Frontal cortex (tissue), 4 donors: Measurements from ENCODE around the gene CBFA2T2. TPM values are rescaled to one million over a fixed set of nuclear protein-coding genes. Genes with fewer than 3 reads are reported as not detected.
"Not testable (repeated sequence)": the region's sequence is repeated elsewhere in the genome, so short reads cannot be mapped to it uniquely, and the experiment has no call there.

Experiments
- DNase-seq, 2 donors: peaks; one replicate each; pipeline ENCODE4 v3.0.0; 2012; ENCODE audit warnings: low spot score in 2 of 2
- FAIRE-seq: peaks from 2 replicates; lab custom pipeline; 2012; peaks lifted over from hg19 to GRCh38; lab: Jason Lieb, UNC
- total RNA-seq: library from RNA; depleted of rRNA; stranded (reverse); fragments of >200 nt; gene quantifications from one replicate; pipeline ENCODE4 v1.2.3, GENCODE V29; 2014
- donor health status: control.
- donor health status: control.
- donor health status: control.

The CBFA2T2 gene
- total RNA-seq, 1 donor from 2014 or later, result 24.9 TPM

GRCh38 chr20:33539129-33539528 is 49.2 kb downstream of the CBFA2T2 start:
- no peak for FAIRE-seq
- no peak for DNase-seq

- no peak for FAIRE-seq
Measured at GRCh38 chr20:33540427-33540826, 50.5 kb downstream of the CBFA2T2 start.

GRCh38 chr20:33541074-33541473 is 51.2 kb downstream of the CBFA2T2 start:
- DNase-seq (no peak), FAIRE-seq (no peak)

More at GRCh38 chr20:33540427-33540826, 50.5 kb downstream of the CBFA2T2 start:
- no peak for DNase-seq

GRCh38 chr20:33541797-33542196 is 51.9 kb downstream of the CBFA2T2 start:
- FAIRE-seq, result no peak

GRCh38 chr20:33545763-33546162 is 55.9 kb downstream of the CBFA2T2 start:
- FAIRE-seq, result no peak
- DNase-seq, result no peak

More at GRCh38 chr20:33541797-33542196, 51.9 kb downstream of the CBFA2T2 start:
- no peak for DNase-seq

GRCh38 chr20:33549229-33549999 is 59.5 kb downstream of the CBFA2T2 start:
- no peak for DNase-seq
- FAIRE-seq, result no peak

DNA sequence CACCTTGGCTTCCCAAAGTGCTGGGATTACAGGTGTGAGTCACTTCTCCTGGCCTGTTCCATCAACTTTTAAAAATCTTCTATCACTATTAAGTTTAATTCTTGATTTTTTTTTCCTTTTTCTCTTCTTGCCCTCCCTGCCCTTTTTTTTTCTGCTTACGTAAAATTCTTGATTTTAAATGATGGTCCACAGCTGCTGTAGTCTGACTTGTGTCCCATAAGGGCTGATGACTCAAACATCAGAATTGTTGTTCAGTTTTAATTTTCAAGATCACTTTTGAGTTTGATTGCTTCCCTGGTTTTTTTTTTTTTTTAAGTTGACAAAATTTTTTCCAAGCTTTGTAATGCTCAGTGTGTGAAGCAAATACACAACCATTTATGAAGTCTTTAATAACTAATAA is 61.9 kb downstream of the CBFA2T2 start:
- DNase-seq (no peak), FAIRE-seq (no peak)

DNA sequence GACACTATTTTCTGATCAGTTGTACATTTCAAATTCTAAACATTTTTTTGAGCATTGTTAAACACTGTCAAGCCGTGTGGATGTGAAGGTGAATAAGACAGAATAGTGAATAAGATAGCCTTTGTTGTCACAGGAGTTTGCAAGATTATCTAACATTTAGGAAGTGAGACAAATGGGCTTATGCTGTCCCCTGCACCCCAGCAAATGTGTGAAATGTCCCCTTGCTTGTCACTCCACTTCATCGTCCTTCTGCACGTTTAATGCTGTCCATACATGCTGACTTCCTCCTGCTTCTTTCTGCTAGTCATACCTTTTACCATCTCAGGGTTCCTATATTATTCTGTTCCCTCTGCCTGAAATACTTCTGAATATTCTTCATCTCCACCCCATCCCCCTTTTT is 62.6 kb downstream of the CBFA2T2 start:
- no peak for DNase-seq
- no peak for FAIRE-seq

GRCh38 chr20:33553516-33553915 is 63.6 kb downstream of the CBFA2T2 start:
- DNase-seq, result no peak
- no peak for FAIRE-seq

DNA sequence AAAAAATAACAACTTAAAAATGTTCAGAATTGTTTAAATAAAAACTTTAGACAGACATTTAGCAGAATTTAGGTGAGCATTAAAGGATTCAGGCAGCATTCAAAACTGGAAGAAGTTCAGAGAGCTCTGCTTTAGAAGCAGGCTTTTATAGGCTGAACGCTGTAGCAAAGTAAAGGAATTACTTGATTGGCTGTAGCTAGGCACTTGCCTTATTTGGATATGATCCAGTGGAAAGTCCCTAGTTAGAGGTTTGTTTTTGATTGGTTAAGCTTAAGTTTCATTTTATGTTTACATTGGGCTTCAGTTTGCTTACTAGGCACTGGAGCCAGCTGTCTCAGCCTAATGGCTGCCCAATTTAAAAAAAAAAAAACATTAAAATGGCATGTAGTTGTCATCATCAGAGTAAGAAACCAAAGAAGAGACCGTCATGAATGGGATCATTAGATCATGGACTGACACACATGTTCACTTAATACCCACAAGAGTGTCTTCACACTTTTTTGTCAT is 65.1 kb downstream of the CBFA2T2 start:
- FAIRE-seq, result no peak
- DNase-seq, result peak in 1 of 2 donors; percentile 29

GRCh38 chr20:33555755-33556154 is 65.9 kb downstream of the CBFA2T2 start:
- FAIRE-seq, result no peak

GRCh38 chr20:33556246-33556645 is 66.3 kb downstream of the CBFA2T2 start:
- no peak for DNase-seq
- no peak for FAIRE-seq

More at GRCh38 chr20:33555755-33556154, 65.9 kb downstream of the CBFA2T2 start:
- no peak for DNase-seq

DNA sequence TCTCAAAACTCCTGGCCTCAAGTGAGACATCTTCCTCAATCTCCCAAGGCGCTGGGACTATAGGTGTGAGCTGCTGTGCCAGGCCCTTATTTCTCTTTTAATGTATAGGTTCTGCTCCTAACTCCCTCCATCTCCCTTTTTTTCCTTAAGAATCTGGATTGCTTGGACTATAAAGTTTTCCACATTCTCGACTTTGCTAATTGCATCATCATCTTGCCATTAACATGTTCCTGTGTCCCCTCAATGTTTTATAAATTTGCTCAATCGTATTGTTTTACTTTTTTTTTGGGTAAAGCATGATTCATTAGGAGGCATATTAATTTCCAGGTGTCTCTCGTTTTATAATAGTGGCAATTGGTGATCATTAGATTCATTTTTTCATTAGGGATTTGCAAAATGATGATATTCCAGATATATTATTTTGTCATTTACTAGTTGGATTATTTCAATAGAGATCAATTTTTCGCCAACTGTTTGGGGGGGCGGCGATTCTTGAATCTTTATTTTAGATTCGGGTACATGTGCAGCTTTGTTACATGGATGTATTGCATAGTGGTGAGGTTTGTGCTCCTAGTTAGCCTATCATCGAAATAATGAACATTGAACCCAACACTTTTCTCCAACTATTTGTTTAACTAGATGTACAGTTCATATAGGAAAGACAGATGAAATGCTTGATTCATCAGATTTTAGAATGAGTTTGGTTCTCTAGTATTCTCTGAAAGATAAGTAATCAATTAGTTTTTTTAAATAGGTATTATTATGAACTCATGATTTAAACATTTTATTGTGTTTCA is 68.7 kb downstream of the CBFA2T2 start:
- no peak for FAIRE-seq
- no peak for DNase-seq

DNA sequence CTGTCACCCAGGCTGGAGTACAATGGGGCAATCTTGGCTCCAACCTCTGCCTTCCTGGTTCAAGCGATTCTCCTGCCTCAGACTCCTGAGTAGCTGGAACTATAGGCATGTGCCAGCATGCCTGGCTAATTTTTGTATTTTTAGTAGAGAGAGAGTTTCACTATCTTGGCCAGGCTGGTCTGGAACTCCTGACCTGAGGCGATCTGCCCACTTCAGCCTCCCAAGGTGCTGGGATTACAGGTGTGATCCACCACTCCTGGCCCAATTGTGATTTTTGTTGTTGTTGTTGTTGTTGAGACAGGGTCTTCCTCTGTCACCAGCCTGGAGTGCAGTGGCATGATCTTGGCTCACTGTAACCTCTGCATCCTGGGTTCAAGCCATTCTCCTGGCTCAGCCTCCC is 69.3 kb downstream of the CBFA2T2 start:
- DNase-seq (no peak), FAIRE-seq (no peak)

DNA sequence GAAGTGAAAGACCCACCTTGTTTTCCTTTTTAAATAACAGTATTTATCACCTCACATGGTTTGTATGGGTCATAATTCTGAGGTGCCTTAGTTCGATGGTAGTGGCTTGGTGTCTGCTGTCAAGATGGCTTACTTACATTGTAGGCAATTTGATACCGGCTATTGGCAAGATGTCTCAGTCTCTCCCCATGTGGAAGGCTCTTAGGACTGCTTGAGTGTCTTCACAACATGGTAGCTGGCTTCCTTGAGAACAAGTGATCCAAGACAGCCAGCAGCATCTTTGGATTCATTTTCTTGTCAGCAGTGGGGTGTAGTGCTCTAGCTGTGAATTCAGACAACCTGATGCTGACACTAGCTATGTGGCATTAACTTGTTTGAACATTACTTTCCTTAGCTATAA is 70.1 kb downstream of the CBFA2T2 start:
- no peak for FAIRE-seq
- no peak for DNase-seq

- not testable (repeated sequence) for DNase-seq, FAIRE-seq
Measured at GRCh38 chr20:33561053-33561452, 71.2 kb downstream of the CBFA2T2 start.

- FAIRE-seq (no peak), DNase-seq (peak in 1 of 2 donors; percentile 36)
Measured at GRCh38 chr20:33561692-33562601, 72.1 kb downstream of the CBFA2T2 start.

- no peak for FAIRE-seq
- no peak for DNase-seq
Measured at GRCh38 chr20:33563788-33564187, 73.9 kb downstream of the CBFA2T2 start.

DNA sequence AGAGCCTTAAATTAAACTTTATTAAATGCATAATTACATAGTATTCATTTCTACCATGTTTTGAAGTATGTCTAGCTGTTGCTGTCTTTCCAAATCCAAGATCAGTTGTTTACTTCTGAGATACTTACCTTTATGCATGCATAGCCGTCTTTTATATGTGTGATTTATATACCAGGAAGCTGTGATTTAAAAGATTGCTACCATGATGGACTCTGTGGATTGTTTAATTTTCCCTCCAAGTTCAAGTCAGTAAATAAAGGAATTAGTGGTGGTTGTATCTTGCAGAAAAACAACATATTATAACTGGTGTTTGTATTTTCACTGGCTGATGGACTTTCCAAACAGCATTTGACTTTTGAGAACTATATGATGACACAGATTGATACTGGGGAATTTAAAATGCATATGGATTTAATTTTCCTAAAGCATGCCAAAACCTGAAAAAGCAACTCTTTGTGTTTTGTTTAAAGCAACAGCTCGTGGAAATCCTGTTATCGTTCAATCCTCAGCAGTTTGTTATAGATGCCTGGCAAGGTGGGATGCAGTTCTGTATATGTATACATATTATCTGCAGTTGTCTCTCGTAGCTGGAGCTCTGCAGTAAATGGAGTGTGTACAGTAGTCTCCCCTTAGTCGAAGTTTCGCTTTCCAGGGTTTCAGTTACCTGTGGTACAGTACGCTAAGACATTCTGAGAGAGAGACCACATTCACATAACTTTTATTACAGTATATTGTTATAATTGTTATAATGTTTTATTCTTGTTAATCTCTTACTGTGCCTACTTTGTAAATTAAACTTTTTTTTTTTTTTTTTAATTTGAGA is 77.1 kb downstream of the CBFA2T2 start:
- FAIRE-seq (no peak), DNase-seq (no peak)
